ENCODE results near the gene LRCOL1. TPM values are rescaled to one million over a fixed set of nuclear protein-coding genes. Genes with fewer than 3 reads are reported as not detected.

LRCOL1 gene
- total RNA-seq, 1 donor from 2014 or later, result not detected

DNA sequence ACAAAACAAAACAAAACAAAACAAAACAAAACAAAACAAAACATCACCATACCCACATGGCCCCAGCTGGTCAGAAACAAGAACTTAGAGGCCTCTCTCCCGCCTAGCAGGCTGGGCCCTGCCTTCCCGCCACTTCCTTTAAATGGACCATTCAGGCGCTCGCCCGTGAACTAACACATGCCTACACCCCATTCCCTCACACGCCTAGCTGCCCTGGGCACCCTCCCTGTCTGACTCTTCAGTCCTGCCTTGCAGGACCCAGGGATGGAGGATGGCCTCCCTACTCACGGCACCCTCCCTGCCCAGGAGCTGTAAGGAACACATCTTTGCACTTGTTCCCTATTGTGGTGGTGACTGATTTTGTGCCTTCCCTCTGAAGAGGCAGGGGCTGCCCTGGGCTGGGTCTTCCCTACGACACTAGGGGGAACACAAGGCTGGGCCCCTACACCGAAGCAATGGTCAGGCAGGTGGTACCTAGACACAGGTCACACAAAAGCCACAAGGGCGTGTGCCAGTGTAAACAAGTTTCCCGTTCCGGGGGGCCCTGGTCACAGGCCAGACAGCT is 29.7 kb upstream of the LRCOL1 start:
- no peak for DNase-seq (ENCODE audit: low spot score)
- TF ChIP-seq, protein P1, sequence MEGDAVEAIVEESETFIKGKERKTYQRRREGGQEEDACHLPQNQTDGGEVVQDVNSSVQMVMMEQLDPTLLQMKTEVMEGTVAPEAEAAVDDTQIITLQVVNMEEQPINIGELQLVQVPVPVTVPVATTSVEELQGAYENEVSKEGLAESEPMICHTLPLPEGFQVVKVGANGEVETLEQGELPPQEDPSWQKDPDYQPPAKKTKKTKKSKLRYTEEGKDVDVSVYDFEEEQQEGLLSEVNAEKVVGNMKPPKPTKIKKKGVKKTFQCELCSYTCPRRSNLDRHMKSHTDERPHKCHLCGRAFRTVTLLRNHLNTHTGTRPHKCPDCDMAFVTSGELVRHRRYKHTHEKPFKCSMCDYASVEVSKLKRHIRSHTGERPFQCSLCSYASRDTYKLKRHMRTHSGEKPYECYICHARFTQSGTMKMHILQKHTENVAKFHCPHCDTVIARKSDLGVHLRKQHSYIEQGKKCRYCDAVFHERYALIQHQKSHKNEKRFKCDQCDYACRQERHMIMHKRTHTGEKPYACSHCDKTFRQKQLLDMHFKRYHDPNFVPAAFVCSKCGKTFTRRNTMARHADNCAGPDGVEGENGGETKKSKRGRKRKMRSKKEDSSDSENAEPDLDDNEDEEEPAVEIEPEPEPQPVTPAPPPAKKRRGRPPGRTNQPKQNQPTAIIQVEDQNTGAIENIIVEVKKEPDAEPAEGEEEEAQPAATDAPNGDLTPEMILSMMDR (IDR thresholded peaks at IDR 0.05), result no peak
- no peak overlapping the region for H3K27ac Mint-ChIP-seq (ENCODE audit: unreplicated experiment)
- no peaks in the 10 kb centered on the region for H3K27me3 Mint-ChIP-seq (ENCODE audit: low read depth)
- H3K4me3 Mint-ChIP-seq (ENCODE audit: unreplicated experiment), result no peak overlapping the region
- H3K4me1 Mint-ChIP-seq (ENCODE audit: low read depth), result no peaks in the 10 kb centered on the region
- H3K9me3 Mint-ChIP-seq (ENCODE audit: low read depth), result no peaks in the 10 kb centered on the region
- peaks cover 33% of the 10 kb centered on the region for H3K36me3 Mint-ChIP-seq (ENCODE audit: low read depth)

DNA sequence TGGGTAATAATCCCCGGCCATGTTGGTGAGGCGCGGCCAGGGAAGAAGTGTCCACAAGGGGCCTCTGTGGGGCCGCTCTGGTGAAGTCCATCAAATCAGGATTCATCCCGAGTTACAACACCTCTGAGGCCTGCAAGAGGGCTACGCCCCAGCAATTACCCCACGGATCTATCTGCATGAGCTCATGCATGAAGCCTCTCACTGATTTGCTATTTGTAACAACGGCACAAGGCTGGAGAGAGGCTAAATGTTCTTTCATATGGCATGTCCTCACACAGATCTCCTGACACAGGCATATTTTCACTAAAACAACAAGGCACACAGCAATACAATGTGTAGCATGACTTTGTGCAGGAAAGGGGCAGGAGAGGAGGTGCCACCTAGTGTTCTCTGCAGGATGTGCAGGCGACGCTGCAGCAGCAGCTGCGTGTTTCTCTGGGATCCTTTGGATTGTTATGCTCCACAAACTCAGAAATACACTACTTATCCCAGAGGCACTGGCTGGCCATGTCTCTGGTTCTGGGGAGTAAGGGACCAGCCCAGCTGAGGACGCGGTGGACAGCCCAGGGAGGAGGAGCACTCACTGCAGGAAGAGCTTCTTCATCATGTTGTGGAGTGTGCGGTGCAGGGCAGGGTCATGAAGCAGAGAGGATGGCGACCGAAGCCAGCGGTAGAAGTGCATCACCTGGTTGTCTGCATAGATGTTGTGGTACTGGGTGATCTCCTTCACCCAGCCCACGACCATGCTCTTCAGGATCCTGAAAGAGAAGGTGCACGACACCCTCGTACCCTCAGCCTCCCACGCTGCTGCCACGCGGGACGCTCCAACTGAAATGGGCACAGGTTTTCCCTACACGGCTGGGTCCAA is 28.4 kb upstream of the LRCOL1 start:
- TF ChIP-seq, protein P1 (IDR thresholded peaks at IDR 0.05), result peak; percentile 86
- DNase-seq (ENCODE audit: low spot score), result no peak
- peaks cover 44% of the 10 kb centered on the region for H3K36me3 Mint-ChIP-seq (ENCODE audit: low read depth)
- no peak overlapping the region for H3K27ac Mint-ChIP-seq (ENCODE audit: unreplicated experiment)
- no peak overlapping the region for H3K4me3 Mint-ChIP-seq (ENCODE audit: unreplicated experiment)
- no peaks in the 10 kb centered on the region for H3K9me3 Mint-ChIP-seq (ENCODE audit: low read depth)
- no peaks in the 10 kb centered on the region for H3K27me3 Mint-ChIP-seq (ENCODE audit: low read depth)
- H3K4me1 Mint-ChIP-seq (ENCODE audit: low read depth), result no peaks in the 10 kb centered on the region

DNA sequence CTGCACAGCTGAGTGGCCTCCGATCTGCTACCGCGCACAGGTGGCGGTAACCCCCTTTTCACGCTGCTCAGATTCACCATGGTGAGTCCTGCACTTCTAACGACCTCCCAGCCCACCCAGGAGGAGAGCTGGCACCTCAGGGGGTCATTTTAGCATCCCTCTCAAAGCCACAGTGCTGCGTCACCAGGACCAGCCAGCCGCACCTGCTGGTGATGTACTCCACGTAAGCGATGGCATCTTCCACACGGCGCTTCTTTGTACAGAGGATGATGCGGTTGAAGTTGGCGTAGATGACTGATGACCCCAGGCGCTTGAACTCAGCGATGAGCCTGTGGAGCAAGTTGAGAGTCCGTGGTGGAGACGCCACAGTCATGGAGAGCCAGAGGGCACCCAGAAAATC is 27.4 kb upstream of the LRCOL1 start:
- TF ChIP-seq, protein P1 (IDR thresholded peaks at IDR 0.05), result no peak
- Mint-ChIP-seq H3K27me3 (ENCODE audit: low read depth) (no peaks in the 10 kb centered on the region), H3K36me3 (ENCODE audit: low read depth) (peaks cover 42% of the 10 kb centered on the region), H3K4me1 (ENCODE audit: low read depth) (no peaks in the 10 kb centered on the region), H3K9me3 (ENCODE audit: low read depth) (no peaks in the 10 kb centered on the region), H3K27ac (ENCODE audit: unreplicated experiment) (no peak overlapping the region), H3K4me3 (ENCODE audit: unreplicated experiment) (no peak overlapping the region)
- DNase-seq (ENCODE audit: low spot score), result no peak

DNA sequence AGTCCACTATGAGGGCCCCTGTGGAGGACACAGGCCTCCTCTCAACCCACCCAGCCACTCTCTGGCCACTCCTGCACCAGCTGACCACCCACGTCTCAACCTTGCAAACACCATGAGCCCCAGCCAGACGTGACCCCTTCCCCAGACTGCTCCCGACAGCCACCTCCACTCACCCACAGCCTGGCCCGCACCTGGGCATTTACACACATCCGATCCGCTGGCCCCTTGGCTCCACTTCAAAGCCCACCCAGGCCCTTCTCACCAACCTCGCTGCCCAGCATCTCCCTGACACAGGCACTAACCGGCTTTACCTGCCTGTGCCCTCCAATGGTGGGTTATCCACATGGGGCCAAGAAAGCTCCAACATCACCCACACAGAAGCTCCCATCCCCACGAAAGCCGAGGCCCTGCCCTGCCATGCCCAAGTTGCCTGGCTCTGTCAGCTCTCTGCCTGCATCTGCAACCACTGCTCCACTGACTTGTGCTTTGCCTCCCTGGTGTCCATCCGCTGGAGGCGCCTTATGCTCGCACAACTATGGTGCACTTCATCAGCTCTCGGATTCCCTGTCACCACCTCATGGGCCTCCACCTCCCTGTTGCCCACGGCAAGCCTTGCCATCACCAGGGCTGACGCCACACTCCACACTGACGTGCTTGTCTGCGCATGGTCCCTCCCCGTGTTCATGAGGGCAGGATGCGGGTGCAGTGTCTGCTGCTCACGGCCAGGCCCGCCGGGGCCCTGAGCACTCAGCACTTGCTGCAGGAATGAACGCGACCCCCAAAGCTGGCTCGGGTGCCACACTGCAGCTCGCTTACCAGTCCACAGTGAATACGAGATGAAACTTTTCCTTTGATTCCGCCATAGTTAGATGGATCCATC is 24.9 kb upstream of the LRCOL1 start:
- H3K36me3 Mint-ChIP-seq (ENCODE audit: low read depth), result peaks cover 44% of the 10 kb centered on the region
- DNase-seq (ENCODE audit: low spot score), result peak; percentile 85
- TF ChIP-seq, protein P1 (IDR thresholded peaks at IDR 0.05), result no peak
- no peak overlapping the region for H3K27ac Mint-ChIP-seq (ENCODE audit: unreplicated experiment)
- H3K9me3 Mint-ChIP-seq (ENCODE audit: low read depth), result no peaks in the 10 kb centered on the region
- no peak overlapping the region for H3K4me3 Mint-ChIP-seq (ENCODE audit: unreplicated experiment)
- H3K27me3 Mint-ChIP-seq (ENCODE audit: low read depth), result no peaks in the 10 kb centered on the region
- no peaks in the 10 kb centered on the region for H3K4me1 Mint-ChIP-seq (ENCODE audit: low read depth)

DNA sequence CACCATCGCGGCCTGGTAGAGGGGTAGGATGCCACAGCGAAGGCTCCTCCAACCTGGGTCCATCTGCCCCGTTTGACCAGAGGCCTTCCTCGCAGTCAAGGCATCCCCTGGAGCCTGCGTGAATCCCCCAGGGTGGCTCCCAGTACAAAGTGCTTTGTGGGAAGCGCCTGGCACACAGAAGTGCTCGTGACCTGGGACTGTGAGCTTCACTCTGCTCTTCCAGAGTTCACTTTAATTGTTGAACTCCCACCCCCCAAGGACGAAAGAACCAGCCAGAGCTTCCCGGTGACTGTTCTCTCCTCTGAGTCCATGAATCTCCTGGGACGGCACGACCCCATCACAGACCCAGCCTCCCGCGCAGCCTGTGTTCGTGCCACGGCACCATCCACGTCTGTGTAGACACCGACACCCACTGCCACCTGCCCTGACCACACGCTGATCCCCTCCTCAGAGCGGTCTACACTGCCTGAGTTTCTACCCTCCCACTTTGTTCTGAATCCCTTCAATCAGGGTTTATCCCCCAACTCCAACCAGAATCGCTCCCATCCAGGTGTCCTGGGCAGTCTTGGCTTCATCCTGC is 24.1 kb upstream of the LRCOL1 start:
- no peaks in the 10 kb centered on the region for H3K27me3 Mint-ChIP-seq (ENCODE audit: low read depth)
- TF ChIP-seq, protein P1 (IDR thresholded peaks at IDR 0.05), result no peak
- H3K36me3 Mint-ChIP-seq (ENCODE audit: low read depth), result peaks cover 51% of the 10 kb centered on the region
- H3K27ac Mint-ChIP-seq (ENCODE audit: unreplicated experiment), result no peak overlapping the region
- no peaks in the 10 kb centered on the region for H3K4me1 Mint-ChIP-seq (ENCODE audit: low read depth)
- H3K9me3 Mint-ChIP-seq (ENCODE audit: low read depth), result no peaks in the 10 kb centered on the region
- DNase-seq (ENCODE audit: low spot score), result peak; percentile 51
- no peak overlapping the region for H3K4me3 Mint-ChIP-seq (ENCODE audit: unreplicated experiment)
